SIG-M5 treated with dmso at 0.1 percent for 504 hours (cell line): ENCODE results near the gene AP1M1.
A peak's percentile ranks its signal among the peaks of the same experiment; 100 is the strongest.

ENCODE experiments used
- DNase-seq: peaks from one replicate; lab custom pipeline; 2025; ENCODE audit not compliant: unreplicated experiment; lab: John Stamatoyannopoulos, UW

AP1M1 gene

DNA sequence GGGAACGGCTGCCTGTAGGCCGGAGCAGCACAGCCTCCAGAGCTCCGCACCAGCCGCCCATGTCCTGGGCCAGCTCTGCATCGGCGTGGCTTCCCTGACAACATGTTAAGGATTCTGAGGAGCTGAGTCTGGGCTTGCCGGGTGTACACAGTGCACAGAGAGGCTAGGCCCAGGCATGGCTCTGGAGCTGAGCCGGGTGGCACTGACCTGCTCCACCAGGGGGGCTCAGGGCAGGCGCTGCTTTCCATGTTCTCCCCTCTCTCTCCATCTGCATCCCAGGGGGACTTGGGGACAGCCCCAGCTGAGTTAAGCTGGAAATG lies 31.6 kb downstream of the AP1M1 start:
- DNase-seq: no peak

DNA sequence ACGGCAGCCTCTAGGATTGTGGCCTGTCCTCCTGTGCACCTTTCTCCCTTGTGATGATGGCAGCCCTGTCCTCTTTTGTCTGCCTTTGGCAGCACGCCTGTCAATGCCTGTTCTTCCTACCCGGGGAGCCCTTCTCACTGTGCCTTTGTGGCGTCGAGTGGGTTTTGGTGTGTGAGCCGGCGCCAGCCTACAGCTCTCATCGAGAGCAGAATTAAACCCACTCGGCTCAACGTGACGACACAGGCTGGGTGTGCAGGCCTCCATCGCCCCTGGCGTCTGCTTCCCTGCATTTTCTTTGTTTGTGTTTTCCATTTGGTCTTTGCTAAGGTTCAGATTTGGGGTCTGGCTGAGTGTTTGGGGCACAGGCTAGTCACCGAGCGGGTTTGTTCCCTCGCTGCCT lies 34.4 kb downstream of the AP1M1 start:
- DNase-seq: no peak

DNA sequence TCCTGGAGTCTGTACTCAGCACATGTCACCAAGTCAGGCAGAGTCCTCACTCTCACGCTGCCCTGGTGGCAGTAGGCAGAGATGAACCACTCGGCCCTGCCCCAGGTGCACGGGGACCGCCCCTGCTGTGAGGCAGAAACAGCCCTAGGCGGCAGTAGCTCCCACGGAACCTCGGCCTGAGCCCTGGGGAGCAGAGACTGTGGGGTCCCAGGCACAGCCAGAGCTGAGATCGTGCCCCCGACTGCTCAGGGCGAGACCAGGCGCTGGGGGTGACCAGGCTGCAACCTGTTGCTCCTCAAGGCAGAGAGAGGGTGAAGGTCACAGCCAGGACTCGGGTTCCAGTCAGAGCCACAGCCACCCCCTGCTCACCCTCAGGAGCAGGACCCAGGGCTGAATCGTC lies 34.9 kb downstream of the AP1M1 start:
- no peak for DNase-seq

DNA sequence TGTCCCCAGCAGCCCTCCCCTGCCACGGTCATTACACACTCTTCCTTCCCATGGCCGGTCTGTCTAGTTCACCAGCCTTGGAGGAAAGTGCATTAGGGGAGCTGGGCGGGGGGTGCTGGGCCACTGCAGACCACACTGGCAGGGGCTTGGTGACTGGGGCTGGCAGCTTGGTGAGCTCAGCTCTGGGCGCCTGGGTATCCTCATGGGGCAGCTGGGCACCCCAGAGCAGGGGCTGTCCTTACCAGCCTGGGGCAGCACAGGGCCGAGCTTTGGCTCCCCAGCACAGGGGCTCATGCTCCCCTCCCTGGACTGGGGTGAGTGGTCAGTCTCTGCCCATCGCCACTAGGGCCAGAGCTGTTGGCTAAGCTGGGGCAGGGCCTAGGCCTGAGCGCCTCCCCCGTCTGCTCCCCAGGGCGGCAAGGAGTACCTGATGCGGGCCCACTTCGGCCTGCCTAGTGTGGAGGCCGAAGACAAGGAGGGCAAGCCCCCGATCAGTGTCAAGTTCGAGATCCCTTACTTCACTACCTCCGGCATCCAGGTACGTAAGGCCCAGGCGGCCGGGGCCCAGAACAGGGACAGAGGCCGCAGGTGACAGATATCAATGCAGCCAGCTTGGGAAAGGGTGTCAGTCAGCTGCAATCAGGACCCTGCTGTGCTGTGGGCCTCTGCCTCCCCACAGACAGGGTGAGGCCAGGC lies 35.5 kb downstream of the AP1M1 start:
- no peak for DNase-seq

DNA sequence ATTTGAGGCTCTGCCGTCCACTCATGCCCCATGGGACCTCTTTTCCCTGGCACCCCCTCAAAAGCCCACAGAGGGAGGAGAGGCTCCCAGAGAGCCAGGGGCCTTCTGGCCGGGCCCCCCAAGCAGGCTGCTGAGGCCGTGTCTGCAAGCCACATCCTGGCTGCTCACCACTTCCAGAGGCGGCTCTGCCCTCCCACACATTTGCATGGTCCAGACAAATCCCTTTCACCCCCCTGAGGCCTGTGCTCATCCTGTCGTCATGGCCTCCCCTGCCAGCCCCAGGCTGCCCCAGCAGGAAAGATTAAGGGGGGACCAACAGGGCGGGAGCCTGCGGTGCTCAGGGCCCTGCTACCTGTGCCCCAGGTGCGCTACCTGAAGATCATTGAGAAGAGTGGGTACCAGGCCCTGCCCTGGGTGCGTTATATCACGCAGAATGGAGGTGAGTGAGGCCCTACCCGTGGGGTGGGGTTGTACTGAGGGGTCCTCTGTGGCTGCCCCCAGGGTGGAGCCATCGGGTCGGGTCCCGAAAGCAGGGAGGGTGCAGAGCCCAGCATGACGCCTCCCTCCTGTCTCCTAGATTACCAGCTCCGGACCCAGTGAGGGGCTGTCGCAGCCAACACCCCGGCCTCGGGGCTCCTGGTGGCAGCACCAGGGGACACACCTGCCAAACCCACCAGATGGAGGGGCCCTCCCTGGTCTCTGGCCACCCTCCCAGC lies 36.3 kb downstream of the AP1M1 start:
- DNase-seq: no peak

DNA sequence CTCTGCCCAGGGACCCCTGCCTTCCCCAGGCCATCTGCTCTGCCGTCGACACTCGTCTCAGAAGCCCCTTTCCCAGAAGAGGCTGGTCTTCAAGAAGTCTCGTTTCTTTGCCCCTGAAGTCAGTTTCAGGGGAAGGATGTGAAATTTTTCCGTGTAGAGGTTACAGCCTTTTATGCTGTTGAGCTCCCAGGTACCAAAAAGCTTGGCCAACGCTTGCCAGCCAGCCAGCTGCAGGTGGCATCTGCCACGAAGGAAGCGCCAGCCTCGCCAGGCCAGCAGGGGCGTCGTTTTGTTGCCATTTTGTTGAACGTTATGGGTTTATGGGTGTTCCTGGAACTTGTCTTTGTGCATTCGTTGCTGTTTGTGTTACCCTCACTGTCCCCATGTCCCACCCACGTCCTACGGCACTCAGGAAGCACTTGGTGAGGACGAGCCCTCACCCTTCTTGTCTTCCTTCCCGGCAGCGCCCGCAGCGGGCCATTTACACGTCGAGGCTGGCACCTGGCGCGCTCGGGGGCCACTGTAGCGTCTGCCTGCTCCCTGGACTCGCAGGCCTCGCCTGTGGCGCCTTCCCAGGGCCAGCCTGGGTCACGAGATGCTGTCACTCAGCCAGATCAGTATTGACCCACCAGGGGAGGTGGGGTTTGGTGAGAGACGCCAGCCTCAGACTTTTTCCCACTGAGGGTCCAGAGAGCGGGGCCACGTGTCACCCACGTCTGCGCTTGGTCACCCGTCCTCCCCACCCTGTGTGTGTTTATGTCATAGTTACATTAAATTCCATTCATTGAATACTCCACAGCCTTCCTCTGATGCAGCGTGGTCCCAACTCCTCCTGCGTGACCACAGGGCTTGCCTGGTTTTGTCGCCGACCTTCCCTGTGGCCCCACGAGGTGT lies 37.1 kb downstream of the AP1M1 start:
- no peak for DNase-seq

DNA sequence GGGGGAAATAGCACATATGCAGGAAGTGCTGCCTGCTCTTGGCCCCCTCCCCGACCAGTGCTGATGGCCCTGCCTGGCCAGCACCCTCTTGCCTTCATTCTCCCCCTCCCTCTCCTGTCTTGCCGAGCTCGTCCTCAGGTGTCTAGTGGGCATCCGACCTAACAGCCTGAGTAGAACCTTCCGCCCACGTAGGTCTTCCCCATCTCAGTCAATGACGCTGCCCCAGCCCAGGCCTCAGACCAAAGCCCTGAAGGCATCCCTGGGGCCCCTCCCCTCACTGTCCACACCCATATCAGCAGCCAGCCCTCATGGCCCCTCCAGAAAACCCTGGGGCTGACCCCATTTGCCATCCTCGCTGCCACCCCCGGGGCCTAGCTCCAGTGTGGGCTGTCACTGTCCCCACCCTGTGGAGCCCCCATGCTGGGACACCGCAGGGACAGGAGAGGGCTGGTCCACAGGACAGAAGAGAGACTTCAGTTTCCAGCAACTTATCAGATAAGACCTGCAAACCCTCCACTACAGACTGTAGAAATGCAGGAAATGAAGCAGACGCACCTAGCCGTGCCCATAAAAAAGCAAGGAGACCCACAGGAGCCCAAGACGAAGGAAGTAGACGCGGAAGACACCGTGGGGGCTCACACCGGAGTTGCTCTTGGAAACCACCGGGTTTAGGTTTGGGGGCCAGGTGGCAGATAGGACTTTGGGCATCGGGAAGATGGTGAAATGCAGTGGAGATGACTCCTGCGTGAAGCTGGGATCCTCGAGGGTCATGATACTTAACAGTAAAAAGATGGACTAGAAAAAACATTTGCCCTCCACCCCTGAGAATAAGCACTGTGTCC lies 38.3 kb downstream of the AP1M1 start:
- no peak for DNase-seq

DNA sequence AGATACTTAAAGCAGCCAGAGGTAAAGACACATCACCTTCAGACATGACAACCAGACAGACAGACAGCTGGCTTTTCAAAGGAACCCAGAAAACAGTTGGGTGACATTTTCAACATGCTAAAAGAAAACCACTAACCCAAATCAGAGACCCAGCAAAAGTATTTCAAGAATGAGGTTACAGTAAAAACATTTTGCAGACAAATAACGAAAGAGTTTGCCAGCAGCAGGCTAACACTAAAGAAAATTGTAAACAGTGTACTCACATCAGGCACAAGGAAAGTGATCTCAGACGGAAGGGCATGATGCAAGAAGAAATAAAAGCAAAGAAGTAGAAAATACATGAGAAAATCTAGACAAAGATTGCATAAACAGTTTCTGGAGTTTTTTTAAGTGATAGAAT lies 46.4 kb downstream of the AP1M1 start:
- DNase-seq: no peak

DNA sequence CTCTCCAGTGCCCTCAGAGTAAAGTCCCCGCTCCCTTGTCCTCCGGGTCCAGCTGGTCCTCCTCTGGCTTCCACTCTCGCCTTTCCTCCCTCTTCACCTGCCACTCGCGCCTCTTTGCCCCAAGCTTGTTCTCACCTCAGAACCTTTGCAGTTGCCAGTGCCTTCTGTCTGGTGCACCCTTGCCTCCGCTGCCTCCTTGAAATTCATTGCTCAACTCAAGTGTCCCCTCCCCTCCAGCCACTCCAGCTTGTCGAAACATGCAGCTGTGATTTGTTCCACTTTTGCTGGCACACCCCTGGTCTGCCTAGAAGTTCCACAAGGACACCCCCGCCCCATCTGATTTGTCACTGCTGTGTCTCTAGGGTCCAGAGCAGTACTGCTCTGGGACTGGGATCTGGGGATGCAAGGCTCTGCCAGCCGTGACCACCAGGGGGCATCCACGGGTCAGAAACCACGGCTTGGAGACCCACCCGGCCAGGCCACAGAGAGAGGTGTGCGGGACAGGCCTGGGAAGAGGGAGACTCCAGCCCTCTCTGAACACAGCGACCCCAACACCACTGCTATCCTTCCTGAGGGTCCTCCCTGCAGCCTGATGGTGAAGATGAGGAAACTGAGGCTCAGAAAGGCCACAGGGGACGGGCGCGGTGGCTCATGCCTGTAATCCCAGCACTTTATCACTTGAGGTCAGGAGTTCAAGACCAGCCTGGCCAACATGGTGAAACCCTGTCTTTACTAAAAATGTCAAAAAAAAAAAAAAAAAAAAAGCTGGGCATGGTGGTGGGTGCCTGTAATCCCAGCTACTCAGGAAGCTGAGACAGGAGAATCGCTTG lies 49.9 kb downstream of the AP1M1 start:
- peak; percentile 60 for DNase-seq

DNA sequence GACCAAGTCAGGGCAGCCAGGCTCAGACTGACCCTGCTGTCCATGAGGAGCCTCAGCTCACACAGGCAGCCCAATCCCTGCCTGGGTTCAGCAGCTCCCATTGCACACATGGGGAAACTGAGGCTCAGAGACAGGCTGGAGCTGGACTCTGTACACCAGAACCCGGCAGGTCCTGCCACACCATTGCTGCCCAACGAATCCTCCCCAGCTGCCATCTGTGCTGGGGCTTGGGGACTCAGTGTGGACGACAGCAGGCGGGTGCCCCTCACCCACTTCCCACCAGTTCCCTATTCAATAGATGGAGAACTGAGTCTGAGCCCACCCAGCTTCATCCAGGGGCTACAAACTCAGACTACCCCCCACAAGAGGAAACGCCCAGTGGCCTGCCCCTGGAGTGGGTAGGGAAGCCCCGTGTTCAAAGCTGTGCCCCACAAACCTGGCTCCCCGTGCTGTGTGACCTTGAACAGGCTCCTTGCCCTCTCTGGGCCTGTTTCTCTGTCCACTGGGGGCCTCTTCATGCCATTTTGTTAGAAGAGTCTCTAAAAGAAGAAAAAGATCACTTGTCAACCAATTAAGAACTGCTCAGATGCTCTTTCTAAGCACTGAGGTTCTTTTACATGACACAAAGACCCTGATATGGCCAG lies 50.8 kb downstream of the AP1M1 start:
- no peak for DNase-seq

DNA sequence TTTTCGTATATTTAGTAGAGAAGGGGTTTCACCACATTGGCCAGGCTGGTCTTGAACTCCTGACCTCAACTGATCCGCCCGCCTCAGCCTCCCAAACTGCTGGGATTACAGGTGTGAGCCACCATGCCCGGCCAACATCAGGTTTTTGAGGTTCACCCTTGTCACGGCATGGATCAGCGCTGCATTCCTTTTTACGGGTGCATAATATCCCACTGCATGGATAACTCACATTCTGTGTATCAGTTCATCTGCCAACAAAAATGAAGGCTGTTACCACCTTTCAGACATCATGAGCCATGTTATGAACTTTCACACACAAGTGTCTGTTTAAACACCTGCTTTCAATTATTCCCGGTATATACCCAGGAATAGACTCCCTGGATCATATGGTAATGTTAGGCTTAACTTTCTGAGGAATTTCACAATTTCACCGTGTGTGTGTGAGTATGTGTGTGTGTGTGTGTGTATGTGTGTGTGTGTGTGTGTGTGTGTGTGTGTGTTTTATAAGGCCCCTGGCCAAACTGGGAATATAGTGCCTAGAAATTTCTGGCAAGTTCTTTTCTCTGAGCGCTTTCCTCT lies 52.2 kb downstream of the AP1M1 start:
- no peak for DNase-seq

DNA sequence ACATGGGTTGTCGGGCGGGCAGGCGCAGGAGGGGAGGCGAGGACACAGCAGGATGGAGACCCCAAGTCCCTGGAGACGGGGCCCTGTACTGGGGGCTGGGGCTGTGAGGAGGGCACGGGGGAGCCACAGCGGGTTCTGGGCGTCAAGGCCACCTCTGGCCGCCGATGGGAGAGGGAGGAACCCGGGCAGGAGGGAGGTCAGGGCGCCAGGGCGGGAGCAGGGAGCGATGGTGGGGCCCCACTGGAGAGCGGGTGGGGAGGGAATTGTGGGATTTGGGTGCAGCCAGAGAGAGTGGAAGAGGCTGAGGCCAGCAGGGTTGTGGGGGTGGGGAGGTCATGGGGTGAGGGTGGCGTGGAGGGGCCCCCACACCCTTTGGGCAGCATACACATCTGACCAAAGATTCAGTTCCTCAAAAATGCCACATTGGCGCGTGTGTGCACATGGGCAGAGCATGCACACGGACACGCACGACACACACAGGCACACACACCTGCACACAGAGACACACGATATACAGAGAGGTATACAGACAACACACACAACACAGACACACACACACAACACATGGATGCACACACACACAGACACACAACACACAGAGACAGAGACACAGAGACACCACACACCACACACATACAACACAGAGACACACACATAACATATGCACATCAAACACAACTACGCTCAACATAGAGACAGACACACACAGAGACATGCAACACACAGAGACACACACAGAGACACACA lies 54.9 kb downstream of the AP1M1 start:
- no peak for DNase-seq

DNA sequence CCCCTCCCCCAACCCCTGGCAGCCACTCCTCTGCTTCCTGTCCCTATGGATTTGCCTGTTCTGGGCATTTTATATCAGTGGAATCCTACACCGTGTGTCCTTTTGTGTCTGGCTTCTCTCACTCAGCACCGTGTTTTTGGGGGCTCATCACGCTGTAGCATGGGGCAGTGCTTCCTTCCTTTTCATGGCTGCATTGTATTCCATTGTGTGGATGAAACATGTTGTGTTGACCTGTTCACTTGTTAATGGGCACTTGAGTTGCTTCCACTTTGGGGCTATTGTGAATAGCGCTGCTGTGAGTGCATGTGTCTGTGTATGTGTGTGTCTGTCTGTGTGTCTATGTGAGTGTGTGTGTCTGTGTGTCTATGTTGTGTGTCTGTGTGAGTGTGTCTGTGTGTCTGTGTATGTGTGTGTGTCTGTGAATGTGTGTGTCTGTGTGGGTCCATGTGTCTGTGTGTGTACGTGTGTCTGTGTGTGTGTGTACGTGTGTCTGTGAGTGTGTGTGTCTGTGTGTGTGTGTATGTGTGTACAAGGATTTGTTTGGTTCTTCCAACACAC lies 57.2 kb downstream of the AP1M1 start:
- DNase-seq: no peak

DNA sequence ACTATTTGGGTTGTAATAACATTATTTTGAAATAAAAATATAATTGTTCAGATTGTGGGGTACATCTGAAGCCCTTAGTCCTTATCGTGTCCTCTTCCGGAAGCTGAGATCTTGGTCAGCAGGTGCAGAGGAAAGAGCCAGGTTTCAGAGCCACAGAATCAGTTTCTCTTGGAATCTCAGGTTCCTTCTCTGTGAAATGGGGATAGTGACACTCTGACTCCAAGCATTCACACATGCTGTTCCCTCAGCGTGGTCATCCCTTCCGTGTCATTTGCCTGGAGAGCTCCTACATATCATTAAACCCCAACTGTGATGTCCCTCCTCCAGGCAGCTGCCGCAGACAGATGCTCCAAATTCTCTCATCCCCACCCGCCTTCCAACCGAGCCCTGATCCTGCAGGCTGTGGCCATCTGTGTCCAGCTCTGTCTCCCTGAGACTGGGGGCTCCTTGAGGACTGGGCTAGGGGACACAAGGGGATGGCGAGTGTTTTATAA lies 59.8 kb downstream of the AP1M1 start:
- no peak for DNase-seq

DNA sequence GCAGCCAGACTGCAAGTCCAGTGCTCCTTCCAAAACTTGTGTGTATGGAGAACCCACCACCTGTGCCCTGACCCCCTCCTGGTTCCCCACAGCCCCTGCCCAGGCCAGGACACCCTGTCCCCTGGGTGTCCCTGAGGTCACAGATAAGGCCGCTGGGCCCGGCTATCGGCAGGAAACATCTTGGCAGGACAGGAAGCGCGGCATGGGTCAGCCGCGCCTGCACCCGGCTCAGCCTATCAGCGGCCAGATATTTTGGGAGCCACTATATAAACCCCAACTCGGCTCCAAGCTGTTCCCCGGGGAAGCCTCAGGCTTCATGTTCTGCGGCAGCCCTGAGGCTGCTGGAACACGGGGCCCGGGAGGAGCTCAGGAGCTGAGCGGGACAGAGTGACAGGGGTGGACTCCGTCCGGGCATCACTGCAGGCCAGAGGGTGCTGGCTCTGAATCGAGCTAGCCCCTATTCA lies 60.8 kb downstream of the AP1M1 start:
- no peak for DNase-seq

DNA sequence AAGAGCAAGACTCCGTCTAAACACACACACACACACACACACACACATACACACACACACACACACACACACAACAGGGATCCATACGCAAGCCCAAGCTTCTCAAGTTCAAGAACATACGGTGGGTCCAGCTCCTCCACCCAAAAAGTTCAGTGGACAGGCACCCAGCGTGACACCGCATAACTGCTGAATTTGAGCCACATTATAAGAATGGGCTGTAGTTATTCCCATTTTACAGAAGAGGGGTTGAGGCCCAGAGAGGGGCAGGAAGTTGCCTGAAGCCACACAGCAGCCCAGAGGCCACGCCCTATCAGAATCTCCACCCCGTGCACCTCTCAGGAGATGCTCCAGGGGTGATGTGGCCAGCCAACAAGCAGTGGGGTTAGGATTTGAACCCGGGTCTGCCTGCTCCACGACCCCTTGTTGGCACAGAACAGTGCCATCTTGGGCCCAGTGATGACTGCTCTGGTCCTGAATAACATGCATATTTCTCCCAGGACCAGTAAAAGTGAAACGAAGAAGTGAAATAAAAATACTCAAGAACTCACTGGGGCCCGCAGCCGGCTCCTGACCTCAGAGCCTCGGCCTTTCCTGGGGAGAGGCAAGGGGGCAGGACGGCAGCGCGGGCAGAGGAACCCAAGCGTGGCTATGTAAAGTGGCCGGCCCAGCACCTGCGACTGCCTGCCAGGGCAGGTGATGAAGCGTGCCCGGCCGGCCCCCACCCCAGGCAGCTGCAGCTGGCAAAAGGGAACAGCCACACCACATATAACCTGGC lies 61.9 kb downstream of the AP1M1 start:
- no peak for DNase-seq

DNA sequence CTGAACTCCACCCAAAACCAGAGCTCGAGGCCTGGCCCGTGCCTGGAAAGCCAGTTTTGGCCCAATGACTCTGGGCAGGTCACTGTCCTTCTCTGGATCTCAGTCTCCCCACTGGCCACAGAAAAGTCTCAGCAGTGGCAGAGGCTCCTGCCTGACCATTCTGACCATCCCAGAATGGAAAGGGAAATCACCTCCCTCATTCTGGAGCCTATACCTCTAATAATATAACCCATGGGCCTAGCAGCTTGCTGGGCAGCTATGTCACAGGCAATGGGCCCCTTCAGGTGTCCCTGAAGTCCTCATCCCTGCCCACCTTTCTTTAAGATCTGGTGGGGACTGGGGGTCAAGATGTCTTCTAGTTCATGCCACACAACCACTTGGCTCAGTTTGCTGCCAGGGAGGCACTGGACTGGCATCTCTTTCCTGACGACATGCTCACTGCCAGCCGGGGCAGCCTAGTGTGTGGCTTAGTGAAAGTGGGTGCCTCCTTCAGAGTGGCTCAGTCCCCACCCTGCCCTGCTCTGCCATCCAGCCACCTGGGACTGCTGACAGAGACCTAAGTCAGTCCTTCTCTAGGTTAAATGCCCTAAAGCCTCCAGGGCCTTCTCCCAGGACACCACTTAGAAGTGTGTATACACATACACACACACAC lies 62.6 kb downstream of the AP1M1 start:
- DNase-seq: no peak
